ENCODE data around the gene FCN3. TPM values are rescaled to one million over a fixed set of nuclear protein-coding genes. Genes with fewer than 3 reads are reported as not detected.

Gene FCN3
- total and polyA plus RNA-seq, 2 of the 4 experiments (the other 2 are of a cell fraction), result not detected

DNA sequence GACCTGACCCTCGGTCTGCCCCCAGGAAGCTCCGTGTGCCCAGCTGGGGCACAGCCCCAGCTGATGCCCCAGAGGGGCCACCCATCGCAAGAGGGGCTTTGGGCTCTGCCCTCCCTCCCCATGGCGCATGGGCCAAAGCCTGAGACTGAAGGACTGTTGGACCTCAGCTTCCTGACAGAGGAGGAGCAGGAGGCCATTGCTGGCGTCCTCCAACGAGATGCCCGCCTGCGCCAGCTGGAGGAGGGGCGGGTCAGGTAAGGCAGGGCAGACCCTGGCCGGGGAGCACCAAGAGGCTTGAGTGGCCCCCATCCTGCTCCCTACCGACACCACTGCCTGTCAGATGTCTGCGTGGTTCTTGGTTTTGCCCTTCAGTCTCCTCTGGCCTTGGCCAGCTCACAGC is 29.4 kb downstream of the FCN3 start:
- Histone ChIP-seq H2AK5ac (ENCODE audit: low read depth, low read length) (no peak overlapping the region), H3K36me3 (ENCODE audit: control insufficient read depth, insufficient read depth, low read length) (no peaks in the 10 kb centered on the region), H3K4me1 (ENCODE audit: control insufficient read depth, insufficient read depth, low read length) (peaks cover 20% of the 10 kb centered on the region), H3K14ac (replicated peaks; ENCODE audit: low read depth, low read length) (no peak overlapping the region), H3K23ac (ENCODE audit: low read depth, low read length) (no peak overlapping the region), H2BK5ac (ENCODE audit: low read depth, low read length, poor library complexity, severe bottlenecking) (no peak overlapping the region), H3K4ac (ENCODE audit: low read depth, low read length) (no peak overlapping the region), H3K27me3 (ENCODE audit: control insufficient read depth, insufficient read depth, low read length) (no peaks in the 10 kb centered on the region; the same call in 1 of the 2 replicates), H2AK9ac (replicated peaks; ENCODE audit: low read depth, low read length, poor library complexity) (no peak overlapping the region), H4K5ac (ENCODE audit: low read depth, low read length) (no peak overlapping the region), H3K9ac (ENCODE audit: low read depth, low read length) (no peak overlapping the region), H2BK120ac (ENCODE audit: low read depth, low read length) (no peak overlapping the region), H4K91ac (ENCODE audit: insufficient read depth, low read depth, low read length) (no peak overlapping the region), H3K9me1 (ENCODE audit: insufficient read depth, low read length) (peaks cover 7% of the 10 kb centered on the region), H3K9me3 (ENCODE audit: control insufficient read depth, insufficient read depth, low read length) (no peaks in the 10 kb centered on the region), H3K4me2 (ENCODE audit: low read depth, low read length) (no peak overlapping the region), H3K4me3 (ENCODE audit: insufficient read depth, low read depth, low read length) (no peak overlapping the region), H2BK15ac (ENCODE audit: low read depth, low read length) (no peak overlapping the region), H4K20me1 (ENCODE audit: insufficient read depth, low read length) (no peaks in the 10 kb centered on the region), H2AFZ (replicated peaks; ENCODE audit: low read length, poor library complexity) (no peak overlapping the region), H3K27ac (ENCODE audit: insufficient read depth, low read length) (no peak overlapping the region), H3K18ac (ENCODE audit: low read depth, low read length) (no peak overlapping the region), H2BK20ac (ENCODE audit: low read depth, low read length) (no peak overlapping the region), H4K8ac (ENCODE audit: low read depth in 2 of 2, low read length in 2 of 2) (no peak overlapping the region), H3K56ac (ENCODE audit: extremely low read depth, insufficient read depth, low read length) (no peak overlapping the region), H3K79me1 (ENCODE audit: low read depth in 1 of 2, low read length in 2 of 2) (no peaks in the 10 kb centered on the region)
- intact Hi-C loops (cut with micrococcal nuclease), result no loop called here
- dilution Hi-C loops (cut with HindIII; ENCODE audit: low sequenced_read_pairs, unreplicated experiment), result no loop called here
- no TSS peak for BruUV-seq (replicated peaks)
- no peak for DNase-seq
- ChIA-PET CTCF (interaction anchor here (0.6 to 1.1 kb wide), 4 partner anchors 7 to 63 kb away, joined by 3 to 4 read pairs (median 4); no protein-coding TSS in a partner anchor), POLR2A (ENCODE audit: unreplicated experiment) (interaction anchor here (0.6 kb wide), 1 partner anchor 120 kb away, joined by 5 read pairs; no protein-coding TSS in a partner anchor)
- in situ Hi-C loops (cut with MboI; ENCODE audit: low sequenced_read_pairs), result no loop called here
- WGBS, 2 experiments (ENCODE audit: extremely low coverage in 2 of 2, insufficient read length in 1 of 2), result 94% methylated on average over 3 of the region's 12 CpGs; no CpG with 5 or more reads in 1 of the 2 experiments
- ATAC-seq (ENCODE audit: low read depth), result no peak
- TF ChIP-seq POLR2A (IDR thresholded peaks at IDR 0.05; ENCODE audit: low read depth, low read length) (no peak), MAZ (IDR thresholded peaks at IDR 0.05; ENCODE audit: borderline replicate concordance, low read depth, low read length) (no peak), NFE2L2 (IDR thresholded peaks at IDR 0.05; ENCODE audit: low read depth, low read length) (no peak), RFX5 (IDR thresholded peaks at IDR 0.05; ENCODE audit: low read depth, low read length) (no peak), RAD21 (IDR thresholded peaks at IDR 0.05; ENCODE audit: low read length) (no peak), CHD1 (IDR thresholded peaks at IDR 0.05; ENCODE audit: low read depth, low read length) (no peak), BHLHE40 (IDR thresholded peaks at IDR 0.05; ENCODE audit: low read depth, low read length) (no peak), USF2 (IDR thresholded peaks at IDR 0.05; ENCODE audit: low read depth, low read length) (no peak)
